HEK293 (cell line): ENCODE measurements around the gene AP2M1.

Experiments
- CTCF ChIA-PET: fragments of 350-600 bp; formaldehyde crosslinking; extraction: SDS; loops from one replicate; lab custom pipeline; 2021; ENCODE audit warnings: antibody characterized with exemption; lab: Yijun Ruan, JAX
- POLR2A ChIA-PET: fragments of 300-600 bp; formaldehyde crosslinking; extraction: SDS; loops from one replicate; lab custom pipeline; 2020; ENCODE audit warnings: antibody characterized with exemption, inconsistent platforms; lab: Yijun Ruan, JAX
- H3K27ac ChIP-seq: fragments of 200-500 bp; sonication (Bioruptor generic); 2 replicates; pipeline ENCODE4 v1.5.1; 2014; ENCODE audit warnings: low read depth, low read length, control low read depth, inconsistent platforms; ENCODE audit errors: extremely low read depth
- H3K36me3 ChIP-seq, 2 experiments: fragments of 200-500 bp in 1 of 2; sonication (Bioruptor generic) in 1 of 2; 1 replicate in 1 of 2; 2 replicates in 1 of 2; pipeline ENCODE4 v1.5.1; 2014 to 2017; ENCODE audit warnings: inconsistent platforms in 2 of 2, low read length in 2 of 2; ENCODE audit not compliant: control insufficient read depth in 2 of 2, insufficient read depth in 1 of 2
- H3K4me1 ChIP-seq: fragments of 200-500 bp; sonication (Bioruptor generic); 2 replicates; pipeline ENCODE4 v1.5.1; 2014; ENCODE audit warnings: mild to moderate bottlenecking, low read length, inconsistent platforms; ENCODE audit not compliant: control insufficient read depth, insufficient read depth
- H3K4me3 ChIP-seq: 2 replicates; pipeline ENCODE4 v1.5.1; 2011; ENCODE audit warnings: low read depth, mild to moderate bottlenecking, control low read depth, low read length, moderate library complexity
- H3K9me3 ChIP-seq: fragments of 200-500 bp; sonication (Bioruptor generic); 2 replicates; pipeline ENCODE4 v1.5.1; 2014; ENCODE audit warnings: low read depth, low read length, inconsistent platforms; ENCODE audit not compliant: control insufficient read depth, insufficient read depth
- BCL11B ChIP-seq: fragments of 450-650 bp; formaldehyde crosslinking; IDR thresholded peaks from 2 replicates; pipeline ENCODE4 v1.5.1; 2016; ENCODE audit warnings: low read depth, missing biosample characterization, missing genetic modification characterization
- EGR2 ChIP-seq: fragments of 450-650 bp; formaldehyde crosslinking; IDR thresholded peaks from 2 replicates; pipeline ENCODE4 v1.5.1; 2016; ENCODE audit warnings: low read depth, missing biosample characterization, missing genetic modification characterization
- KLF17 ChIP-seq: fragments of 450-650 bp; formaldehyde crosslinking; IDR thresholded peaks from 2 replicates; pipeline ENCODE4 v1.5.1; 2016; ENCODE audit warnings: missing biosample characterization, missing genetic modification characterization
- TCF7L2 ChIP-seq: IDR thresholded peaks from 2 replicates; pipeline ENCODE4 v1.6.1; 2011; ENCODE audit warnings: low read depth, mild to moderate bottlenecking, inconsistent platforms, low read length, moderate library complexity, borderline replicate concordance
- WT1 ChIP-seq: fragments of 450-650 bp; formaldehyde crosslinking; IDR thresholded peaks from 2 replicates; pipeline ENCODE4 v1.5.1; 2016; ENCODE audit warnings: missing biosample characterization, missing genetic modification characterization
- YY1 ChIP-seq: fragments of 450-650 bp; formaldehyde crosslinking; IDR thresholded peaks from 2 replicates; pipeline ENCODE4 v1.5.1; 2018; ENCODE audit warnings: missing biosample characterization, missing genetic modification characterization
- ZBTB20 ChIP-seq: fragments of 450-650 bp; formaldehyde crosslinking; IDR thresholded peaks from 2 replicates; pipeline ENCODE4 v1.5.1; 2016; ENCODE audit warnings: missing biosample characterization, missing genetic modification characterization
- ZFHX2 ChIP-seq: fragments of 450-650 bp; formaldehyde crosslinking; conservative IDR thresholded peaks from 2 replicates; pipeline ENCODE4 v1.5.1; 2016; ENCODE audit warnings: missing biosample characterization, missing genetic modification characterization
- ZNF10 ChIP-seq: fragments of 450-650 bp; formaldehyde crosslinking; IDR thresholded peaks from 2 replicates; pipeline ENCODE4 v1.5.1; 2017; ENCODE audit warnings: missing biosample characterization, missing genetic modification characterization
- ZNF157 ChIP-seq: fragments of 450-650 bp; formaldehyde crosslinking; IDR thresholded peaks from 2 replicates; pipeline ENCODE4 v1.5.1; 2016; ENCODE audit warnings: missing biosample characterization, missing genetic modification characterization
- ZNF18 ChIP-seq: fragments of 450-650 bp; formaldehyde crosslinking; IDR thresholded peaks from 2 replicates; pipeline ENCODE4 v1.5.1; 2016; ENCODE audit warnings: missing biosample characterization, missing genetic modification characterization
- ZNF274 ChIP-seq, 2 experiments: fragments of 200-500 bp in 1 of 2; fragments of 450-650 bp in 1 of 2; sonication (Bioruptor generic) in 1 of 2; formaldehyde crosslinking in 1 of 2; IDR thresholded peaks; 2 replicates each; pipeline versions ENCODE4 v1.5.1 to v1.6.1; 2014 to 2016; ENCODE audit warnings: borderline replicate concordance in 1 of 2, inconsistent platforms in 1 of 2, low read length in 1 of 2, missing biosample characterization in 1 of 2, missing genetic modification characterization in 1 of 2
- ZNF350 ChIP-seq: fragments of 450-650 bp; formaldehyde crosslinking; IDR thresholded peaks from 2 replicates; pipeline ENCODE4 v1.5.0; 2017; ENCODE audit warnings: missing biosample characterization, mild to moderate bottlenecking, missing genetic modification characterization
- ZNF391 ChIP-seq: fragments of 450-650 bp; formaldehyde crosslinking; IDR thresholded peaks from 2 replicates; pipeline ENCODE4 v1.5.1; 2016; ENCODE audit warnings: low read depth, missing biosample characterization, missing genetic modification characterization, borderline replicate concordance
- ZNF398 ChIP-seq: fragments of 450-650 bp; formaldehyde crosslinking; IDR thresholded peaks from 2 replicates; pipeline ENCODE4 v1.5.1; 2017; ENCODE audit warnings: missing biosample characterization, missing genetic modification characterization
- ZNF473 ChIP-seq: fragments of 450-650 bp; formaldehyde crosslinking; IDR thresholded peaks from 2 replicates; pipeline ENCODE4 v1.5.1; 2017; ENCODE audit warnings: missing biosample characterization, missing genetic modification characterization
- ZNF624 ChIP-seq: fragments of 450-650 bp; formaldehyde crosslinking; IDR thresholded peaks from 2 replicates; pipeline ENCODE4 v1.5.1; 2017; ENCODE audit warnings: missing biosample characterization, missing genetic modification characterization
- ZNF626 ChIP-seq: fragments of 450-650 bp; sonication (Bioruptor Pico); formaldehyde crosslinking; IDR thresholded peaks from 2 replicates; pipeline ENCODE4 v1.5.1; 2018; ENCODE audit warnings: missing biosample characterization, missing genetic modification characterization, inconsistent platforms
- ZNF660 ChIP-seq: fragments of 450-650 bp; IDR thresholded peaks from 2 replicates; pipeline ENCODE4 v1.5.1; 2018; ENCODE audit warnings: missing biosample characterization, mild to moderate bottlenecking, missing genetic modification characterization
- ZNF830 ChIP-seq: fragments of 450-650 bp; IDR thresholded peaks from 2 replicates; pipeline ENCODE4 v1.5.0; 2018; ENCODE audit warnings: missing biosample characterization, missing genetic modification characterization, low read depth, mild to moderate bottlenecking, moderate library complexity
- ZNF843 ChIP-seq: fragments of 450-650 bp; formaldehyde crosslinking; IDR thresholded peaks from 2 replicates; pipeline ENCODE4 v1.5.1; 2016; ENCODE audit warnings: missing biosample characterization, missing genetic modification characterization
- TF ChIP-seq, protein P1 (sequence below): fragments of 450-650 bp; formaldehyde crosslinking; IDR thresholded peaks from 2 replicates; pipeline ENCODE4 v1.5.1; 2016; ENCODE audit warnings: missing biosample characterization, missing genetic modification characterization

AP2M1 gene

DNA sequence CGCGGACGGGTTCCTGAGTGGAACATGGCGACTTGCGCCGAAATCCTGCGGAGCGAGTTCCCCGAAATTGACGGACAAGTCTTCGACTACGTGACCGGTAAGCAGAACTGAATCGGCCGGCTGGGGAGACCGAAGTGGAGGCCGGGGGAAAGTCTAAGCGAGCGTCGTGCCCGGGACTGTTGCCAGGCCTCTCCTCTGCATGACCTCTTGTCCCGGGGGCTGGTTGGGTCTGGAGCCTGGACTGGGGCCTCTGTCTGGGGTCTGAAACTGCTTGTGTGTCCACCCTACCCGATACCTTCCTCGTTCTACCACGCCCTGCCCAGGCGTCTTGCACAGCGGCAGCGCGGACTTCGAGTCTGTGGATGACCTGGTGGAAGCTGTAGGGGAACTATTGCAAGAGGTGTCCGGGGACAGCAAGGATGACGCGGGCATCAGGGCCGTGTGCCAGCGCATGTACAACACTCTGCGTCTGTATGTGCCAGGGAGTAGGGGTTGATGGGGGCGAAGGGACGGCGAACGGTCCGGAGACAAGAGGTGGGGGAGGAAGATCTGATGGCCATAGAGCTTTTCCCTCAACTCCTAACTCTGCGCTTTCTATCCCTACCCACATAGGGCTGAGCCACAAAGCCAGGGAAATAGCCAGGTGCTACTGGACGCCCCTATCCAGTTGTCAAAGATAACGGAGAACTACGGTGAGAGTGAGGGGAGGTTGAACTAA, 11.7 kb downstream of the AP2M1 start, which contains the start of gene ABCF3 (continued):
- TF ChIP-seq ZNF18 (tag by site-specific recombination) (no peak), TCF7L2 (no peak), ZNF157 (tag by site-specific recombination) (no peak)

DNA sequence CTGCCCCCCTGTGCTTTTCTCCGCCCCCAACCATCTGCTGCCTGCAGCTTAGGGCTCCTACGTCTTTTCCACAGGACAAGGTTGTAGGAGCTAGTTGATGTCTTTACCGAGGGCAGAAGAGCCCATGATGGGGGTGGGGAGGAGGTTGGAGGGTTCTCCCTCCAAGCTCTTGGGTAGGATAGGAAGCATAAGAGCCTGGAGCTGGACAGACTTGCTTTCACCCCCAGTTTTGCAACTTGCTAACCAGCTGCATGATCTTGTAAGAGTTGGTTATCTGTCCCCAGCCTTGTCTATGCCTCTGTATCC, 12.2 kb downstream of the AP2M1 start:
- Histone ChIP-seq H3K36me3 (peaks cover 0 to 76% of the 10 kb centered on the region in 2 experiments; a peak in 2 of 3 replicates), H3K9me3 (no peaks in the 10 kb centered on the region), H3K4me1 (0 out of 2 replicates have a peak, but pooled peaks cover 5% of the 10 kb centered on the region), H3K27ac (no peak overlapping the region; the same call in 1 of the 2 replicates), H3K4me3 (peak overlapping the region; percentile 91)
- ChIA-PET CTCF (interaction anchor here (0.5 to 1.0 kb wide), 6 partner anchors 41 to 931 kb away, joined by 3 to 5 read pairs (median 4); no protein-coding TSS in a partner anchor), POLR2A (interaction anchor here (1.8 to 2.3 kb wide), 2 partner anchors 10 to 13 kb away, joined by 15 to 34 read pairs; partner anchors contain the start of gene AP2M1)
- TF ChIP-seq EGR2 (tag by site-specific recombination) (peak; percentile 66; the same call in 1 of the 2 replicates), ZNF626 (tag by site-specific recombination) (no peak), ZFHX2 (tag by site-specific recombination) (peak; percentile 60)

DNA sequence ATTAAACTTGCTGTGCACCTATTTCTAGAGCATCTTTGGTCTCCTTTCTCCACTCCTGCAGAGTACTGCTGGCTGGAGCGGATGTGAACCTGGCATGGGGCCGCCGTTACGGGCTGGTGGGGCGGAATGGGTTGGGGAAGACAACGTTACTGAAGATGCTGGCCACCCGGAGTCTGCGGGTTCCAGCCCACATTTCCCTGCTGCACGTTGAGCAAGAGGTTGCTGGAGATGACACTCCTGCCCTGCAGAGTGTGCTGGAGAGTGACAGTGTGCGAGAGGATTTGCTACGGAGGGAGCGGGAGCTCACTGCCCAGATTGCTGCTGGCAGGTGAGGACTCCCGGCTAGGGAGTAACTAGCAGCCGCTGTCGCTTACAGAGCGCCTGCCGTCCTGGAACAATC, 13.4 kb downstream of the AP2M1 start:
- CTCF ChIA-PET, result no interaction called here
- Histone ChIP-seq H3K4me3 (no peak overlapping the region), H3K36me3 (peaks cover 0 to 76% of the 10 kb centered on the region in 2 experiments; a peak in 2 of 3 replicates), H3K27ac (no peak overlapping the region), H3K4me1 (0 out of 2 replicates have a peak, but pooled peaks cover 5% of the 10 kb centered on the region), H3K9me3 (no peaks in the 10 kb centered on the region)
- POLR2A ChIA-PET, result no interaction called here
- TF ChIP-seq ZNF10 (tag by site-specific recombination), result no peak
- TF ChIP-seq ZNF350, result no peak
- TF ChIP-seq ZNF830 (tag by site-specific recombination), result no peak
- no peak for TF ChIP-seq KLF17 (tag by site-specific recombination)
- no peak for TF ChIP-seq ZBTB20
- TF ChIP-seq TCF7L2, result no peak
- TF ChIP-seq ZNF660 (tag by site-specific recombination), result no peak
- no peak for TF ChIP-seq WT1 (tag by site-specific recombination)
- TF ChIP-seq ZNF624 (tag by site-specific recombination), result no peak
- TF ChIP-seq, protein P1, sequence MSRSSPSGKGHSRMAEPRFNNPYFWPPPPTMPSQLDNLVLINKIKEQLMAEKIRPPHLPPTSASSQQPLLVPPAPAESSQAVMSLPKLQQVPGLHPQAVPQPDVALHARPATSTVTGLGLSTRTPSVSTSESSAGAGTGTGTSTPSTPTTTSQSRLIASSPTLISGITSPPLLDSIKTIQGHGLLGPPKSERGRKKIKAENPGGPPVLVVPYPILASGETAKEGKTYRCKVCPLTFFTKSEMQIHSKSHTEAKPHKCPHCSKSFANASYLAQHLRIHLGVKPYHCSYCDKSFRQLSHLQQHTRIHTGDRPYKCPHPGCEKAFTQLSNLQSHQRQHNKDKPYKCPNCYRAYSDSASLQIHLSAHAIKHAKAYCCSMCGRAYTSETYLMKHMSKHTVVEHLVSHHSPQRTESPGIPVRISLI (tag by site-specific recombination), result no peak
- no peak for TF ChIP-seq BCL11B (tag by site-specific recombination)
- no peak for TF ChIP-seq ZNF843 (tag by site-specific recombination)
- TF ChIP-seq ZNF274 (IDR thresholded peaks at IDR 0.05; ENCODE audit: low read length), result no peak
- TF ChIP-seq ZNF274 (tag by site-specific recombination; IDR thresholded peaks at IDR 0.05; ENCODE audit: borderline replicate concordance), result no peak
- no peak for TF ChIP-seq YY1 (tag by site-specific recombination)
- TF ChIP-seq ZNF391 (tag by site-specific recombination), result no peak
- TF ChIP-seq ZNF398 (tag by site-specific recombination), result no peak
- no peak for TF ChIP-seq ZNF473 (tag by site-specific recombination)
